Measurements from ENCODE around the gene GDAP1L1.

DNA sequence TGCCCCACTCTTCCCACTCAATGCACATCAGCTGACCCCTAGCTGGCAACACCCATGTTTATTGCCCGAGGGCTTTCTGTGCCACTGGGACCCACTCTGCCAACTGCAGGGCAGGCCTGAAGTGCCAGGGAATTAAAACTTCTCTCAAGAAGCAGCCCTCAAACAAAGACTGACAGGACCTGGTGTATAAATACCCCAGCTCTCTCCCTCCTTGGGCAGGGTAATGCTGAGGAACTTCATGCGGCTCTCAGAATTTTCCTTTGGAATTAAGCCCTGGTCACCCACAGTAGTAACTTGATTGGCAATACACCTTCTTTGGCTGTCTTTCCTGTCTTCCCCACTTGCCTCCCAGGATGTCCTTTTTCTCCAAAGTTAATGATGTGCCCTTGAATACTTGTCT is 5.3 kb upstream of the GDAP1L1 start:
- TF ChIP-seq, protein P1, sequence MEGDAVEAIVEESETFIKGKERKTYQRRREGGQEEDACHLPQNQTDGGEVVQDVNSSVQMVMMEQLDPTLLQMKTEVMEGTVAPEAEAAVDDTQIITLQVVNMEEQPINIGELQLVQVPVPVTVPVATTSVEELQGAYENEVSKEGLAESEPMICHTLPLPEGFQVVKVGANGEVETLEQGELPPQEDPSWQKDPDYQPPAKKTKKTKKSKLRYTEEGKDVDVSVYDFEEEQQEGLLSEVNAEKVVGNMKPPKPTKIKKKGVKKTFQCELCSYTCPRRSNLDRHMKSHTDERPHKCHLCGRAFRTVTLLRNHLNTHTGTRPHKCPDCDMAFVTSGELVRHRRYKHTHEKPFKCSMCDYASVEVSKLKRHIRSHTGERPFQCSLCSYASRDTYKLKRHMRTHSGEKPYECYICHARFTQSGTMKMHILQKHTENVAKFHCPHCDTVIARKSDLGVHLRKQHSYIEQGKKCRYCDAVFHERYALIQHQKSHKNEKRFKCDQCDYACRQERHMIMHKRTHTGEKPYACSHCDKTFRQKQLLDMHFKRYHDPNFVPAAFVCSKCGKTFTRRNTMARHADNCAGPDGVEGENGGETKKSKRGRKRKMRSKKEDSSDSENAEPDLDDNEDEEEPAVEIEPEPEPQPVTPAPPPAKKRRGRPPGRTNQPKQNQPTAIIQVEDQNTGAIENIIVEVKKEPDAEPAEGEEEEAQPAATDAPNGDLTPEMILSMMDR (IDR thresholded peaks at IDR 0.05) = no peak
- TF ChIP-seq, protein P2, sequence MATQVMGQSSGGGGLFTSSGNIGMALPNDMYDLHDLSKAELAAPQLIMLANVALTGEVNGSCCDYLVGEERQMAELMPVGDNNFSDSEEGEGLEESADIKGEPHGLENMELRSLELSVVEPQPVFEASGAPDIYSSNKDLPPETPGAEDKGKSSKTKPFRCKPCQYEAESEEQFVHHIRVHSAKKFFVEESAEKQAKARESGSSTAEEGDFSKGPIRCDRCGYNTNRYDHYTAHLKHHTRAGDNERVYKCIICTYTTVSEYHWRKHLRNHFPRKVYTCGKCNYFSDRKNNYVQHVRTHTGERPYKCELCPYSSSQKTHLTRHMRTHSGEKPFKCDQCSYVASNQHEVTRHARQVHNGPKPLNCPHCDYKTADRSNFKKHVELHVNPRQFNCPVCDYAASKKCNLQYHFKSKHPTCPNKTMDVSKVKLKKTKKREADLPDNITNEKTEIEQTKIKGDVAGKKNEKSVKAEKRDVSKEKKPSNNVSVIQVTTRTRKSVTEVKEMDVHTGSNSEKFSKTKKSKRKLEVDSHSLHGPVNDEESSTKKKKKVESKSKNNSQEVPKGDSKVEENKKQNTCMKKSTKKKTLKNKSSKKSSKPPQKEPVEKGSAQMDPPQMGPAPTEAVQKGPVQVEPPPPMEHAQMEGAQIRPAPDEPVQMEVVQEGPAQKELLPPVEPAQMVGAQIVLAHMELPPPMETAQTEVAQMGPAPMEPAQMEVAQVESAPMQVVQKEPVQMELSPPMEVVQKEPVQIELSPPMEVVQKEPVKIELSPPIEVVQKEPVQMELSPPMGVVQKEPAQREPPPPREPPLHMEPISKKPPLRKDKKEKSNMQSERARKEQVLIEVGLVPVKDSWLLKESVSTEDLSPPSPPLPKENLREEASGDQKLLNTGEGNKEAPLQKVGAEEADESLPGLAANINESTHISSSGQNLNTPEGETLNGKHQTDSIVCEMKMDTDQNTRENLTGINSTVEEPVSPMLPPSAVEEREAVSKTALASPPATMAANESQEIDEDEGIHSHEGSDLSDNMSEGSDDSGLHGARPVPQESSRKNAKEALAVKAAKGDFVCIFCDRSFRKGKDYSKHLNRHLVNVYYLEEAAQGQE (IDR thresholded peaks at IDR 0.05) = no peak
- TF ChIP-seq POLR2A (IDR thresholded peaks at IDR 0.05; ENCODE audit: low read length) (no peak), EHF (CRISPR knock-in tag; IDR thresholded peaks at IDR 0.05) (no peak), ZFP36 (IDR thresholded peaks at IDR 0.05; ENCODE audit: borderline replicate concordance, partially characterized antibody) (no peak), MAZ (IDR thresholded peaks at IDR 0.05; ENCODE audit: borderline replicate concordance, low read depth, low read length) (no peak), POLR2AphosphoS2 (conservative IDR thresholded peaks at IDR 0.05; ENCODE audit: low read length) (no peak), CHD2 (IDR thresholded peaks at IDR 0.05; ENCODE audit: low read length, partially characterized antibody) (no peak)
- TF ChIP-seq, protein P3, sequence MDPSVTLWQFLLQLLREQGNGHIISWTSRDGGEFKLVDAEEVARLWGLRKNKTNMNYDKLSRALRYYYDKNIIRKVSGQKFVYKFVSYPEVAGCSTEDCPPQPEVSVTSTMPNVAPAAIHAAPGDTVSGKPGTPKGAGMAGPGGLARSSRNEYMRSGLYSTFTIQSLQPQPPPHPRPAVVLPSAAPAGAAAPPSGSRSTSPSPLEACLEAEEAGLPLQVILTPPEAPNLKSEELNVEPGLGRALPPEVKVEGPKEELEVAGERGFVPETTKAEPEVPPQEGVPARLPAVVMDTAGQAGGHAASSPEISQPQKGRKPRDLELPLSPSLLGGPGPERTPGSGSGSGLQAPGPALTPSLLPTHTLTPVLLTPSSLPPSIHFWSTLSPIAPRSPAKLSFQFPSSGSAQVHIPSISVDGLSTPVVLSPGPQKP (IDR thresholded peaks at IDR 0.05; ENCODE audit: low read depth, low read length) = no peak
